ENCODE data around the gene BRME1. TPM values are rescaled to one million over a fixed set of nuclear protein-coding genes. Genes with fewer than 3 reads are reported as not detected.

Gene BRME1
- polyA plus RNA-seq, 2 of the 4 experiments (the other 2 are of a cell fraction), result 0.12 to 1.2 TPM

GRCh38 chr19:13887517-13887916 is 18.4 kb downstream of the BRME1 start:
- DNase-seq (ENCODE audit: low read depth in 1 of 2, low spot score in 1 of 2) (no peak), FAIRE-seq (no peak), ATAC-seq (no peak; a peak in 2 of 6 replicates)
- ChIA-PET POLR2A (no interaction called here), CTCF (interaction anchor here (0.7 to 2.5 kb wide), 7 partner anchors 7 to 401 kb away, joined by 3 to 12 read pairs (median 4); partner anchors contain the start of genes IL27RA and MISP3)
- H3K9me3 ChIP-seq, result no peaks in the 10 kb centered on the region
- H3K4me2 ChIP-seq, result no peak overlapping the region
- no peak overlapping the region for H3K4me3 ChIP-seq
- 68% methylated on average over 5 of the region's 5 CpGs for WGBS (ENCODE audit: missing lambda C conversion rate)
- no peaks in the 10 kb centered on the region for H3K4me1 ChIP-seq
- TF ChIP-seq, protein P1, sequence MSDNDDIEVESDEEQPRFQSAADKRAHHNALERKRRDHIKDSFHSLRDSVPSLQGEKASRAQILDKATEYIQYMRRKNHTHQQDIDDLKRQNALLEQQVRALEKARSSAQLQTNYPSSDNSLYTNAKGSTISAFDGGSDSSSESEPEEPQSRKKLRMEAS (IDR thresholded peaks at IDR 0.05), result no peak
- TF ChIP-seq NR3C1 (IDR thresholded peaks at IDR 0.05) (no peak), KDM1A (IDR thresholded peaks at IDR 0.05; ENCODE audit: low read depth) (no peak), POLR2AphosphoS2 (conservative IDR thresholded peaks at IDR 0.05; ENCODE audit: low read length) (no peak), EHMT2 (IDR thresholded peaks at IDR 0.05; ENCODE audit: low read depth) (no peak), HOXA7 (CRISPR knock-in tag; IDR thresholded peaks at IDR 0.05) (no peak), ZFP36 (IDR thresholded peaks at IDR 0.05; ENCODE audit: borderline replicate concordance, partially characterized antibody) (no peak), FOXS1 (CRISPR knock-in tag; IDR thresholded peaks at IDR 0.05) (no peak), ZNF302 (CRISPR knock-in tag; IDR thresholded peaks at IDR 0.05) (no peak), ZC3H11A (IDR thresholded peaks at IDR 0.05) (no peak), BHLHE40 (IDR thresholded peaks at IDR 0.05; ENCODE audit: low read depth, low read length) (no peak)
- no peak overlapping the region for H3K27ac ChIP-seq

GRCh38 chr19:13887018-13887436 is 18.9 kb downstream of the BRME1 start:
- Histone ChIP-seq H3K4me3 (no peak overlapping the region), H3K4me1 (no peaks in the 10 kb centered on the region), H3K27ac (no peak overlapping the region), H3K4me2 (no peak overlapping the region), H3K9me3 (no peaks in the 10 kb centered on the region)
- CTCF ChIA-PET, result interaction anchor here (0.6 to 2.2 kb wide), 6 partner anchors 13 to 189 kb away, joined by 3 to 7 read pairs (median 4); partner anchors contain the start of genes IL27RA and MISP3
- FAIRE-seq (no peak), DNase-seq (ENCODE audit: low read depth in 1 of 2, low spot score in 1 of 2) (no peak), ATAC-seq (no peak)
- TF ChIP-seq RAD21 (conservative IDR thresholded peaks at IDR 0.05 in 1 of 2, IDR thresholded peaks at IDR 0.05 in 1 of 2), result no peak
- TF ChIP-seq NFE2L2 (conservative IDR thresholded peaks at IDR 0.05; ENCODE audit: low read length), result no peak
- no peak for TF ChIP-seq JUN (IDR thresholded peaks at IDR 0.05)
- TF ChIP-seq, protein P2, sequence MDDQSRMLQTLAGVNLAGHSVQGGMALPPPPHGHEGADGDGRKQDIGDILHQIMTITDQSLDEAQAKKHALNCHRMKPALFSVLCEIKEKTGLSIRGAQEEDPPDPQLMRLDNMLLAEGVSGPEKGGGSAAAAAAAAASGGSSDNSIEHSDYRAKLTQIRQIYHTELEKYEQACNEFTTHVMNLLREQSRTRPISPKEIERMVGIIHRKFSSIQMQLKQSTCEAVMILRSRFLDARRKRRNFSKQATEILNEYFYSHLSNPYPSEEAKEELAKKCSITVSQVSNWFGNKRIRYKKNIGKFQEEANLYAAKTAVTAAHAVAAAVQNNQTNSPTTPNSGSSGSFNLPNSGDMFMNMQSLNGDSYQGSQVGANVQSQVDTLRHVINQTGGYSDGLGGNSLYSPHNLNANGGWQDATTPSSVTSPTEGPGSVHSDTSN (IDR thresholded peaks at IDR 0.05), result no peak
- POLR2A ChIA-PET, result no interaction called here
- whole genome bisulfite sequencing (ENCODE audit: missing lambda C conversion rate), result 77% methylated on average over 16 of the region's 16 CpGs

DNA sequence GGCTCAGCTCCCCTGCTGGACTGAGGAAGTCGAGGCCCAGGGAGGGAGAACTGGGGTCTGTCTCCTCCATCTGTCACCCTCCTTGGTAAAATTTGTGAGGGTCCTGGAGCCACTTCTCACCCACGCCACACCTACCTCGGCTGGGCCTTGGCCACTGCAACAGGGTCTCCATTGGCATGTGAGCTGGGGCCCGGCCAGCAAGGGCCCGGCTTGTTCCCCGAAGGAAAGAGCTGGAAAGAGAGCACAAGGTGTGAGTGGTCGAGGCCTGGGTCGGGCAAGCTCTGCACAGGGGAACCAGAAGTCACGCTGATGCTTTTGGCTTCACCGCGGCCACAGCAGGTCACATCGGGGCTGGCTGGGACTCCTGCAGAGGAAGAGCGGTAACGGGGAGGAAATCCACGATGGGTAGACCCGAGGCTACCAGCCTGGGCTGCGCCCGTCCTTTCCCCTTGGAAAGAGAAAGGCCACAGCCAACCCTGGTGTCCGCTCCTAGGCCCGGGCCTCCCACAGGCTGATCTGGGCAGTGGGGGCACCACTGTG is 20.0 kb downstream of the BRME1 start:
- ChIA-PET CTCF (interaction anchor here (0.7 to 2.1 kb wide), 5 partner anchors 172 to 192 kb away, joined by 3 to 6 read pairs (median 4); partner anchors contain the start of gene MISP3), POLR2A (no interaction called here)
- H3K9me3 ChIP-seq, result no peaks in the 10 kb centered on the region
- 89% methylated on average over 19 of the region's 20 CpGs for WGBS (ENCODE audit: missing lambda C conversion rate)
- no peak overlapping the region for H3K4me3 ChIP-seq
- DNase-seq (ENCODE audit: low read depth in 1 of 2, low spot score in 1 of 2) (no peak), ATAC-seq (no peak), FAIRE-seq (no peak)
- H3K4me1 ChIP-seq, result peaks cover 6% of the 10 kb centered on the region
- no peak overlapping the region for H3K4me2 ChIP-seq
- TF ChIP-seq NR3C1 (IDR thresholded peaks at IDR 0.05) (no peak), CHD4 (IDR thresholded peaks at IDR 0.05; ENCODE audit: borderline replicate concordance) (no peak)
- no peak overlapping the region for H3K27ac ChIP-seq

- POLR2A ChIA-PET, result no interaction called here
- Histone ChIP-seq H3K9me3 (no peaks in the 10 kb centered on the region), H3K27ac (no peak overlapping the region), H3K4me1 (peaks cover 13% of the 10 kb centered on the region), H3K4me2 (no peak overlapping the region), H3K4me3 (no peak overlapping the region)
- 80% methylated on average over 13 of the region's 26 CpGs for WGBS (ENCODE audit: missing lambda C conversion rate)
- CTCF ChIA-PET, result interaction anchor here (0.5 to 2.1 kb wide), 4 partner anchors 151 to 193 kb away, joined by 3 to 6 read pairs (median 4); no protein-coding TSS in a partner anchor
- TF ChIP-seq MAFK (IDR thresholded peaks at IDR 0.05; ENCODE audit: partially characterized antibody) (no peak), GATA3 (IDR thresholded peaks at IDR 0.05; ENCODE audit: borderline replicate concordance) (no peak), HOXA7 (CRISPR knock-in tag; IDR thresholded peaks at IDR 0.05) (no peak), EHF (CRISPR knock-in tag; IDR thresholded peaks at IDR 0.05) (no peak), CBX2 (IDR thresholded peaks at IDR 0.05; ENCODE audit: borderline replicate concordance, low read depth) (no peak), EP300 (IDR thresholded peaks at IDR 0.05) (no peak), ESRRA (IDR thresholded peaks at IDR 0.05; ENCODE audit: borderline replicate concordance, low read length) (no peak), POLR2A (IDR thresholded peaks at IDR 0.05; ENCODE audit: low read length) (no peak), TP53 (CRISPR knock-in tag; IDR thresholded peaks at IDR 0.05) (no peak), CHD4 (IDR thresholded peaks at IDR 0.05; ENCODE audit: borderline replicate concordance) (no peak), MAZ (IDR thresholded peaks at IDR 0.05; ENCODE audit: borderline replicate concordance, low read depth, low read length) (no peak)
- TF ChIP-seq, protein P1 (IDR thresholded peaks at IDR 0.05), result no peak
- no peak for DNase-seq (ENCODE audit: low read depth in 1 of 2, low spot score in 1 of 2)
- FAIRE-seq, result no peak
- no peak for ATAC-seq
Observed at GRCh38 chr19:13884726-13885591, 21.0 kb downstream of the BRME1 start.

Measured in A549 (cell line).